Heart left ventricle (tissue), 16 donors: Measurements from ENCODE around the gene ACAP2. TPM values are rescaled to one million over a fixed set of nuclear protein-coding genes. Genes with fewer than 3 reads are reported as not detected.

ENCODE experiments used
- ATAC-seq, 4 donors: fragments of 200-7000 bp; cut with Tn5 transposase; one replicate each; pipeline ENCODE4 v1.9.1; 2020 to 2022; ENCODE audit warnings: moderate library complexity in 4 of 4, mild to moderate bottlenecking in 3 of 4, moderate number of reproducible peaks in 1 of 4
- DNase-seq, 5 donors: peaks; one replicate each; pipeline ENCODE4 v3.0.0-alpha.2; 2020
- H3K27ac ChIP-seq, 12 donors: fragments of 200-600 bp; sonication (generic) in 4 of 12; one replicate each; pipeline versions ENCODE4 v1.5.0 to v1.8.0; 2016 to 2022; ENCODE audit warnings: mild to moderate bottlenecking in 2 of 12
- H3K27me3 ChIP-seq, 9 donors: fragments of 200-600 bp; sonication (generic) in 2 of 9; one replicate each; pipeline versions ENCODE4 v1.5.1 to v1.8.0; 2016 to 2022; ENCODE audit warnings: mild to moderate bottlenecking in 3 of 9
- H3K36me3 ChIP-seq, 9 donors: fragments of 200-600 bp; sonication (generic) in 2 of 9; one replicate each; pipeline versions ENCODE4 v1.5.0 to v1.8.0; 2018 to 2022; ENCODE audit warnings: mild to moderate bottlenecking in 2 of 9
- H3K4me1 ChIP-seq, 12 donors: fragments of 200-600 bp; sonication (generic) in 4 of 12; one replicate each; pipeline versions ENCODE4 v1.5.0 to v1.8.0; 2016 to 2022; ENCODE audit warnings: mild to moderate bottlenecking in 3 of 12
- H3K4me3 ChIP-seq, 12 donors: fragments of 200-600 bp; sonication (generic) in 4 of 12; one replicate each; pipeline versions ENCODE4 v1.5.0 to v1.8.0; 2017 to 2022; ENCODE audit warnings: mild to moderate bottlenecking in 9 of 12, moderate library complexity in 4 of 12
- H3K9me3 ChIP-seq, 12 donors: fragments of 200-600 bp; sonication (generic) in 4 of 12; one replicate each; pipeline versions ENCODE4 v1.5.0 to v1.8.0; 2016 to 2022; ENCODE audit warnings: mild to moderate bottlenecking in 1 of 12
- CTCF ChIP-seq, 12 donors: fragments of 200-600 bp; sonication (generic) in 4 of 12; IDR thresholded peaks; one replicate each; pipeline versions ENCODE4 v1.5.0 to v1.8.0; 2018 to 2022; ENCODE audit warnings: antibody characterized with exemption in 12 of 12, mild to moderate bottlenecking in 5 of 12
- POLR2A ChIP-seq, 2 donors: fragments of 450-650 bp; IDR thresholded peaks; one replicate each; pipeline ENCODE4 v1.6.1; 2017; ENCODE audit warnings: antibody characterized with exemption in 2 of 2, mild to moderate bottlenecking in 2 of 2, moderate library complexity in 2 of 2
- WGBS, 4 donors: extraction: QIAGEN DNeasy Blood & Tissue Kit in 2 of 4; methylation state at CpG; one replicate each; pipeline versions ENCODE4 v1.1.5 to v1.1.7; 2013 to 2018; 5-methylcytosine and 5-hydroxymethylcytosine counted together
- intact Hi-C, 10 donors: fragments of 100-400 bp; cut with DNase I; formaldehyde crosslinking; loops; one replicate each; pipeline versions ENCODE4 v1.11.1 to v1.14.2; 2022
- polyA plus RNA-seq, 2 donors: library from polyadenylated mRNA; stranded (reverse); fragments of 200-250 nt; gene quantifications; one replicate each; pipeline ENCODE4 v1.2.3, GENCODE V29; 2013
- total RNA-seq, 9 donors: library from RNA; depleted of rRNA in 2 of 9; stranded (reverse); fragments of >200 nt in 2 of 9; fragmentation: NEBNext Ultra II Directional in 3 of 9; extraction: Animal tissue kit (Norgen Biotek cat#: 25700) in 3 of 9; gene quantifications; one replicate each; pipeline versions ENCODE4 v1.1.0 to v1.2.4, GENCODE V29; 2016 to 2023
- donor health status: ischemic (EF 13 %, LVEDD 7.1; RV severe dilation, severe dysfunction).
- donor health status: healthy with polysubstance abuse.
- donor health status: DM: no; HTN: yes; CAD: no.
- donor health status: DM: no; HTN: no; CAD: no.
- donor health status: ischemic (EF 25% LVEDD 6.9; RV normal size, moderate dysfunction).
- donor health status: ischemic (EF 25% LVEDD 5.7; RV mildly dilated, moderate dysfunction).
- donor health status: healthy.
- donor health status: DM: yes; HTN: yes; CAD: no.
- donor health status: ischemic (EF 35%, LVEDD 5.7; RV mildly dilated, moderate dysfunction).
- donor health status: nonischemic (EF 11% LVEDD 7.7; RV severe dilation, severe dysfunction).
- donor health status: DM: yes; HTN: yes; CAD: no.
- donor health status: PGD.
- donor health status: ischemic (EF 29% LVEDD 5.4; RV normal size, mild dysfunction).
- donor health status: nonischemic (EF 23%, LVEDD 6.1; RV moderate dilation, normal function).

ACAP2 gene
- total and polyA plus RNA-seq, 11 donors: 4.4 to 39.2 (median 15.4) TPM

GRCh38 chr3:195438371-195438770 lies 4.4 kb downstream of the ACAP2 start:
- Histone ChIP-seq H3K4me1 (peaks cover 3 to 39% (median 17%) of the 10 kb centered on the region in 12 donors), H3K36me3 (no peaks in the 10 kb centered on the region), H3K27me3 (no peaks in the 10 kb centered on the region), H3K9me3 (no peaks in the 10 kb centered on the region), H3K27ac (no peak overlapping the region), H3K4me3 (no peak overlapping the region)
- no peak for TF ChIP-seq CTCF (IDR thresholded peaks at IDR 0.05)
- WGBS, 4 donors: 90 to 98% (median 97%) methylated on average over 2 of the region's 2 CpGs
- no peak for DNase-seq
- ATAC-seq: no peak
- intact Hi-C loops: loop anchor here in 1 of 10 donors (10.0 kb wide), 1 partner anchor 124 kb away; no protein-coding TSS in a partner anchor

- TF ChIP-seq POLR2A (IDR thresholded peaks at IDR 0.05) (no peak), CTCF (IDR thresholded peaks at IDR 0.05) (no peak)
- no peak for ATAC-seq
- Histone ChIP-seq H3K36me3 (no peaks in the 10 kb centered on the region), H3K27me3 (no peaks in the 10 kb centered on the region), H3K4me1 (peaks cover 0 to 27% (median 0%) of the 10 kb centered on the region in 12 donors), H3K27ac (no peak overlapping the region), H3K9me3 (no peaks in the 10 kb centered on the region), H3K4me3 (no peak overlapping the region)
- no peak for DNase-seq
- WGBS, 4 donors: 47 to 57% (median 50%) methylated on average over 3 of the region's 3 CpGs
- intact Hi-C loops: no loop called here
Measured at GRCh38 chr3:195425849-195426248, 17.0 kb downstream of the ACAP2 start.

GRCh38 chr3:195423818-195424217 lies 19.0 kb downstream of the ACAP2 start:
- DNase-seq (no peak), ATAC-seq (no peak)
- no peak overlapping the region for H3K4me3 ChIP-seq
- intact Hi-C loops: no loop called here
- H3K27me3 ChIP-seq: no peaks in the 10 kb centered on the region
- TF ChIP-seq CTCF (IDR thresholded peaks at IDR 0.05) (no peak), POLR2A (IDR thresholded peaks at IDR 0.05) (no peak)
- H3K27ac ChIP-seq: no peak overlapping the region
- peaks cover 0 to 43% (median 0%) of the 10 kb centered on the region in 12 donors for H3K4me1 ChIP-seq
- 89 to 93% (median 93%) methylated on average over 2 of the region's 2 CpGs for WGBS, 4 donors
- no peaks in the 10 kb centered on the region for H3K36me3 ChIP-seq
- no peaks in the 10 kb centered on the region for H3K9me3 ChIP-seq

GRCh38 chr3:195421400-195421799 lies 21.4 kb downstream of the ACAP2 start:
- 95 to 98% (median 96%) methylated on average over 4 of the region's 4 CpGs for WGBS, 4 donors
- no peaks in the 10 kb centered on the region for H3K36me3 ChIP-seq
- ATAC-seq: no peak
- intact Hi-C loops: no loop called here
- peaks cover 0 to 38% (median 0%) of the 10 kb centered on the region in 12 donors for H3K4me1 ChIP-seq
- TF ChIP-seq CTCF (IDR thresholded peaks at IDR 0.05) (no peak), POLR2A (IDR thresholded peaks at IDR 0.05) (no peak)
- H3K4me3 ChIP-seq: no peak overlapping the region
- no peaks in the 10 kb centered on the region for H3K27me3 ChIP-seq
- DNase-seq: no peak
- H3K9me3 ChIP-seq: no peaks in the 10 kb centered on the region
- no peak overlapping the region for H3K27ac ChIP-seq
